ENCODE measurements around the gene TBC1D20. TPM values are rescaled to one million over a fixed set of nuclear protein-coding genes. Genes with fewer than 3 reads are reported as not detected.

Gene TBC1D20
- total and polyA plus RNA-seq, 2 donors (not counting 3 experiments of a cell fraction or from before 2014, with no cell fraction given), result 34.3 to 36.1 TPM

DNA sequence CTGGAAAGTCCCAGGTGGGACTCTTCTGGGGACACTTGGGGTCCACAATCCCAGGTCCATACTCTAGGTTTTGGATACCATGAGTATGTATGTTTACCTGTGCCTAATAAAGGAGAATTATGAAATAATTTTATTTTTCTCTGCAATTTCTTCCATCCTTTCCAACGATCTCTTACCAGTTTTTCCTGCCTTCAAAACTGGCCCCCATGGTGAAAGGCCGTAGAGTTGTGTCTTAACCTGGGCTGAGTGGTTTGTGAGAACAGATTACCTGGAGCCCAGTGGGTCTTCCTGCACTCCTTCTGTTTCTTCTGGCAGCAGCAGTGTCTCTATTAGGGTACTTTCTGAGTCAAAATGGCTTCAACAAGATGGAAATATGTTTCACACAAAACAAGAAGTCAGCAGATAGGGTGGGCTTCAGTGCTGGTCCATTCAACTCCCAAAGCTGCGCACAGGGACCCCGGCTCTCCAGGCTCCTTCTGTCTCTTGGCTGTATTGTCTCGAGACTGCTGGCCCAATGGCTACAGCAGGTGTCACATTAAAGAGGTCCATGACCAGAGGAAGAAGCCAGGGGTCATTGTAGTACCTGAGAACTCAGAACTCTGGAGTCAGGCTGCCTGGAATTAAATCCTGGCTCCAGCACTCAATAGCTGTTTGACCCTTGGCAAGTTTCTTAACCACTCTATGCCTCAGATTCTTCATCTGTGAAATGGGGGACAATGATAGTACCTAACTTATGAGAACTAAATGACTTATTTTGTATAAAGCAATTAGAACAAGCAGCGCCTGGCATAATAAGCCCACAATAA, 64.7 kb downstream of the TBC1D20 start:
- Histone ChIP-seq H3K36me3 (ENCODE audit: control insufficient read depth in 2 of 2, extremely low read depth in 1 of 2, insufficient read depth in 2 of 2, low read length in 2 of 2) (peaks cover 3 to 20% of the 10 kb centered on the region in 2 experiments), H3K4me1 (ENCODE audit: control insufficient read depth, extremely low read depth, insufficient read depth, low read length) (no peaks in the 10 kb centered on the region), H3K4me2 (ENCODE audit: insufficient read depth, low read length) (no peak overlapping the region), H3K79me2 (ENCODE audit: control insufficient read depth, insufficient read depth, low read length) (no peaks in the 10 kb centered on the region), H3K9me3 (replicated peaks; ENCODE audit: control insufficient read depth, insufficient read depth, low read length) (no peaks in the 10 kb centered on the region), H3K27me3 (ENCODE audit: control insufficient read depth in 2 of 2, insufficient read depth in 2 of 2, low read length in 2 of 2) (no peaks in the 10 kb centered on the region), H3K9ac (replicated peaks; ENCODE audit: extremely low read depth, insufficient read depth, low read length) (no peak overlapping the region), H4K20me1 (replicated peaks; ENCODE audit: control insufficient read depth, extremely low read depth, insufficient read depth, low read length) (no peaks in the 10 kb centered on the region), H3K4me3 (replicated peaks in 1 of 3; ENCODE audit: insufficient read depth in 1 of 3, low read depth in 1 of 3, low read length in 3 of 3) (no peak overlapping the region), H3K9me1 (replicated peaks; ENCODE audit: control insufficient read depth, extremely low read depth, insufficient read depth, low read length) (no peaks in the 10 kb centered on the region), H2AFZ (ENCODE audit: low read depth, low read length) (no peak overlapping the region), H3K27ac (ENCODE audit: insufficient read depth, low read depth, low read length) (no peak overlapping the region)
- DNase-seq (ENCODE audit: low read depth, low spot score) (no peak), FAIRE-seq (no peak)
- TF ChIP-seq MYC (IDR thresholded peaks at IDR 0.05; ENCODE audit: low read depth, low read length) (no peak), POLR2A (IDR thresholded peaks at IDR 0.05; ENCODE audit: low read depth, low read length) (no peak), GATA2 (IDR thresholded peaks at IDR 0.05; ENCODE audit: insufficient read depth, insufficient read length, low read depth, low read length) (no peak), JUN (IDR thresholded peaks at IDR 0.05; ENCODE audit: borderline replicate concordance, insufficient read depth, insufficient read length, low read depth) (no peak), EZH2 (IDR thresholded peaks at IDR 0.05; ENCODE audit: borderline replicate concordance, low read depth, low read length, severe bottlenecking) (no peak), FOS (IDR thresholded peaks at IDR 0.05; ENCODE audit: borderline replicate concordance, insufficient read depth, low read length) (no peak), POLR2AphosphoS5 (IDR thresholded peaks at IDR 0.05; ENCODE audit: insufficient read depth, low read depth, low read length) (no peak), CTCF (IDR thresholded peaks at IDR 0.05; ENCODE audit: extremely low read depth in 1 of 2, insufficient read depth in 1 of 2, low read depth in 1 of 2, low read length in 2 of 2) (no peak)
- TF ChIP-seq, protein P1, sequence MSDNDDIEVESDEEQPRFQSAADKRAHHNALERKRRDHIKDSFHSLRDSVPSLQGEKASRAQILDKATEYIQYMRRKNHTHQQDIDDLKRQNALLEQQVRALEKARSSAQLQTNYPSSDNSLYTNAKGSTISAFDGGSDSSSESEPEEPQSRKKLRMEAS (IDR thresholded peaks at IDR 0.05; ENCODE audit: insufficient read depth, insufficient read length), result no peak
- dilution Hi-C loops (cut with MboI; ENCODE audit: extremely low pct_ligation_motif_present, low sequenced_read_pairs) (no loop called here), intact Hi-C loops (cut with micrococcal nuclease) (no loop called here)
- BruUV-seq (replicated peaks), result no TSS peak
- ChIA-PET POLR2A (no interaction called here), CTCF (interaction anchor here (0.8 to 2.4 kb wide), 2 partner anchors 10 to 51 kb away, joined by 3 to 10 read pairs; partner anchors contain the start of gene NRSN2)
